ENCODE measurements around the gene PRKAA2.
"Not testable (repeated sequence)": the region's sequence is repeated elsewhere in the genome, so short reads cannot be mapped to it uniquely, and the experiment has no call there.

PRKAA2 gene

DNA sequence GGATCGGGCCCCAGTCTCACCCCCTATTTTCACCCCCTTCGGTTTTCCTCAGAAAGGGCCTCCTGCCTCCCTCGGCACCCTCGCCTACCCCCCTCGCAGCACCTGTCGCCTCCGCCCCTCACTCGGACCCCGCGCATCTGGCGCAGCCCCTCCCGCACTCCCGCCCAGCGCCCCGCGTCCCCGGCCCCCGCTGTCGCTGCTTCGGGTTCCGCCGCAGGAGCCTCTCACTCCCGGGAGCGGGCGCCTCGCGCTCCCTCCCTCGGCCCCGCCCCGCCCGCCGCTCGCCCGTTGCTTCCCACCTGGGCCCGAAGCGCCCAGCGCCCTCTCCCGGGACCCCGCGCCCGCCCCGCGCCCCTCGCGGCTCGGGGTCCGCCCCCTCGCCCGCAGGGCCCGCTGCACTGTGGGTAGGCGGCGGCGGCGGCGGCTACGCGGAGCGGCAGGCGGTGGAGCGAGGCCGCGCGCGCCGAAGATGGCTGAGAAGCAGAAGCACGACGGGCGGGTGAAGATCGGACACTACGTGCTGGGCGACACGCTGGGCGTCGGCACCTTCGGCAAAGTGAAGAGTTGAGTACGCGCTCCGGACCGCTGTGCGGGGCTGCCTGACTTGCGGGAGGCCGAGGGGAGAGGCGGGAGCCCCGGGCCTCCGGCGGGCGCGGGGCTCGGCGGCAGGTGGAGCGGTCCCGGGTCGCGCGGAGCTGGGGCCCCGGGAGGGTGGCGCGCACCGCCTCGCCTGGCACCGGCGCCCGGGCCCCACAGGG is at the start of gene PRKAA2:
Gene PRKAA2, plus strand, starts transcription at position 396 of the 758 bp plus-strand sequence. Its CDS starts 74 bp downstream, at position 470.
- DNase-seq = no peak

DNA sequence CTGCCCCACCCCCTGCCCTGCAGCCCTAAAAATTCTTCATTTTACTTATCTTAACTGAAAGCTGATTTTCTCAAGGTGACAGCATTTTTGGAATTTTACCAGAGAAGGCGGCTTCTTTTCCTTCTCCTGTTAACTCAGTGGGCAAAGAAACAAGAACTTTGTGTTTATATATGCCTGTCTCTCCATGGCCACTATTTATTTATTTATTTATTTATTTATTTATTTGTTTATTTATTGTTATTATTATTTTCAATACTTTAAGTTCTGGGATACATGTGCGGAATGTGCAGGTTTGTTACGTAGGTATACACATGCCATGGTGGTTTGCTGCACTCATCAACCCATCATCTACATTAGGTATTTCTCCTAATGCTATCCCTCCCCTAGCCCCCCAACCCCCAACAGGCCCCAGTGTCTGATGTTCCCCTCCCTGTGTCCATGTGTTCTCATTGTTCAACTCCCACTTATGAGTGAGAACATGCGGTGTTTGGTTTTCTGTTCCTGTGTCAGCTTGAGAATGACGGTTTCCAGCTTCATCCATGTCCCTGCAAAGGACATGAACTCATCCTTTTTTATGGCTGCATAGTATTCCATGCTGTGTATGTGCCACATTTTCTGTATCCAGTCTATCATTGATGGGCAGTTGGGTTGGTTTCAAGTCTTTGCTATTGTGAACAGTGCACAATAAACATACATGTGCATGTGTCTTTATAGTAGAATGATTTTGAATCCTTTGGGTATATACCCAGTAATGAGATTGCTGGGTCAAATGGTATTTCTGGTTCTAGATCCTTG is 49.5 kb upstream of the PRKAA2 start:
- DNase-seq = not testable (repeated sequence)

DNA sequence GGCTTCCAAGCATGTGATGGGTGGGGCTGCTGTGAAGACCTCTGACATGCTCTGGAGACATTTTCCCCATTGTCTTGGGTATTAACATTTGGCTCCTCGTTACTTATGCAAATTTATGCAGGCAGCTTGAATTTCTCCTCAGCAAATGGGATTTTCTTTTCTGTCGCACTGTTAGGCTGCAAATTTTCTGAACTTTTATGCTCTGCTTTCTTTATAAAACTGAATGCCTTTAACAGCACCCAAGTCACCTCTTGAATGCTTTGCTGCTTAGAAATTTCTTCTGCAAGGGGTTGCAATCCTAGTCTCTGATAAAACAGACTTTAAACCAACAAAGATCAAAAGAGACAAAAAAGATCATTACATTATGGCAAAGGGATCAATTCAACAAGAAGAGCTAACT is 35.0 kb upstream of the PRKAA2 start:
- not testable (repeated sequence) for DNase-seq

DNA sequence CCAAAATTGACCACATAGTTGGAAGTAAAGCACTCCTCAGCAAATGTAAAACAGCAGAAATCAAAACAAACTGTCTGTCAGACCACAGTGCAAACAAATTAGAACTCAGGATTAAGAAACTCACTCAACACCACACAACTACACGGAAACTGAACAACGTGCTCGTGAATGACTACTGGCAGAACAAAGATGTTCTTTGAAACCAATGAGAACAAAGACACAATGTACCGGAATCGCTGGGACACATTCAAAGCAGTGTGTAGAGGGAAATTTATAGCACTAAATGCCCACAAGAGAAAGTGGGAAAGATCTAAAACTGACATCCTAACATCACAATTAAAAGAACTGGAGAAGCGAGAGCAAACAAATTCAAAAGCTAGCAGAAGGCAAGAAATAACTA is 34.3 kb upstream of the PRKAA2 start:
- DNase-seq = not testable (repeated sequence)

DNA sequence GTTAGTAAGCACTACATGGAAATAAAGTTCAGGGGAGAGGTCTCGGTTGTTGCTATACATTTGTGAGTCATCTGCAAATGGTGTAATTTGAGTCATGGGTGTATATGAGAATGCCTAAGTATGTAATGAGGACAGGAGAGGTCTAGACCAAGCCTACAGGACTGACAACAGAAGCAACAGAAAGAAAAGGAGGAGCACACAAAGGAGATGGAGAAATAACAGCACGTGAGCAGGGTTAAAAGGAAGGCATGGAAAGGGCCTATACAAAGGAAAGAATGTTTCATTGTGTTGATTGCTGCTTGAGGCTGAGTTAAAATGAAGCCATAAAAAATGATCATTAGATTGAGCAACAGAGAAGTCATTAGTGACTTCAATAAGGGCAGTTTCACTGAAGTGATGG is 28.0 kb upstream of the PRKAA2 start:
- no peak for DNase-seq

DNA sequence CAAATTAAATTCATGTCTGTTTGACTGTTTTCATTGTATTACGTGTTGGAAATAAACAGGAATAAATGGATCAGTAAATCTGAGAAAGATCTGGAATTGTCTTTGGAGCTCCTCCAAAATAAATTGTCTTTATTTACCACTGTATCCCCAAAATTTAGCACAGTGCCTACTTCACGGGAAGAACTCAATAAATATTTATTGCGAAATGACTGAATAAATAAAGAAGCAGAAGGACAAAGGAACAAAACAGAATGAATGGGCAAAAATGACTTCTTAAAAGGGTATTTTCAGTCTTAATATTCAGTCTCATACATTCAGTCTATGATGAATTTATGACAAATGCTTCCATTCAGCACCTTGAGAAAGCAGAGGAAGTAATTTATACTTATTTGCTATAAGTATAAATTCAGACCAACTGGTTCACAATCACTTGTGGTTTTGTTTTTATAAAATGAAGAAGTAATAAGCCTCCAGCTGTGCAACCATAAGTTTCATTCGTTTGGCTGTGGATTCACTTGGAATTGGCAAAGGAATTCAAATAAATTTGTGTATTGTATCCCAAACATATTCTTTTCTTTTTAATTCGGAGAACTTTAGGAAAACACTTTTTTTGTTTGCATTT is 19.2 kb upstream of the PRKAA2 start:
- no peak for DNase-seq

DNA sequence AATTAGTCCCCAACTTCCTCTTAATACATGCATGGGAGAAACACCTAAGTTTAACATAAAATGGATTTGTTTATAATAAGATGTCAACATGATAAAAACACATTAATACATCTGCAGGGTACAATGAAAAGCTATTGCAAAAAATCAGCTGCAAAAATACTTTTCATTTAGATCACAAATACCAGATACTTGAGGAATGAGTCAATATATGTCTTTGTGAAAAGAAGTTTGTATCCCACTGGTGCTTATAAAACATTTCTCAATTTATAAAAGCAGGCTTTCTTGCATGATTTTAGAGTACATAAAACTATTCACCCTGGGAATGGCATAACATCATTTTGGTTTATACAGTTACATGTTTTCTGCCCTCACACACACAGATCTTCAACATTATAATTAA is 18.6 kb upstream of the PRKAA2 start:
- no peak for DNase-seq

DNA sequence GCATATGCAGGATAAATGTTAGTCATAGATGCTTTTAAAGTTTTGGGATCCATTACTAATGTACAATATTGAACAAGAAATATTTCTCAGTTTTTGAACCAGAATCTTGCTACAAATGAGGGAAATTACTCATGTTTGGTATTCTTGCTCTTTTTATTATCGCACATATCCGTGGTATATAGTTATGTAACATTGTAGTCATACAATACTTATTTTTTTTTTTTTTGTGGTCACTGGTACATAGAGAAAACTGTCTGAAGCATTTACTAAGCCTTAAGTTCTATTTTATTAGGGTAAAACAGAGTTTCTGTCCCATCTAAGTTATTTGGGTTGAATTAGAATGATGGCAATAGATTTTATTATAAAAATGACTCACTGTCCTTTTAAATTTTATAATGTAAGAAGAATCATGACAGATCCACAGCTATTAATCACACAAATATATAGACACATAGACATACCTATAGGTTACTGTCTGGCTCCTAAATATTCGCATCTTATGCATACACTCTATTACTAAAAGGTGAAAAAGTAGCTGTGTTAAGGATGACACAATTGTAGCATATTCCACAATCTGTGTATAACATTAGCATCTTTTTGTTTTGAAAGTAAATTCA is 18.0 kb upstream of the PRKAA2 start:
- DNase-seq = no peak

DNA sequence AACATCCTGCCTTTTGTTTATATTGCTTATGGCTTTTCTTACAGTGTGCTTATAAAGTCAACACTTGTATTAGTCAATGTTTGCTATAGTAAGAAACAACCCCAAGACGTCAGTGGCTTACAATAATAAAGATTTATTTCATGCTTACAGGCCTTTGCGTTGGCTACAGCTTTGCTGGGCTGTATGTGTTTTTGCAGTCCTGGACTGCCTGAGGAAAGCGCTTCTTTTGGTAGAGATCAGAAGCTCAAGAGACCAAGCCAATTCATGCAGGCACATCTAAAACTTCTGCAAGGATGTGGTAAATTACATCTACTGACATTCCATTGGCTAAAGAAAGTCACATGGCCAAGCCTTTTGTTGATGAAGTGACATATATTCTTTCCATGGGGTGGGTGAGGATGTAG is 17.5 kb upstream of the PRKAA2 start:
- no peak for DNase-seq

DNA sequence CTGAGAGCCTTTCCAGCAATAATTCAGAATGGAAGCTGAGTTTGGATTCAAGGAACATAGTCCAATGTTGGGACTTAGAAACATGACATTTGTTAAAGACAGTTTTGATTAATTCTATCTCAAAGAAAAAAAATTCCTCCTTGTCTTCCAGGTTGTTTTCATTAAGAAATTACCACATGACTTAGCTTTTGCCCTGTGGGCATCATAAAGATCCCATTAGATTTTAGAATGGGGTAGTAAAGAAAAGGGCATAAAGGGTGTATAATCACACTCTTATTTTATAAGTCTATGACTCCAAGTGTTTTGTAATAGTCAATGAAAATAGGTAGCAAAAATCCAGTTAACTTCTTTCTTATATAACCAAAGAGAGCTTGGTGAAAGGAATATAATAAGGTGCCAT is 14.3 kb upstream of the PRKAA2 start:
- no peak for DNase-seq

DNA sequence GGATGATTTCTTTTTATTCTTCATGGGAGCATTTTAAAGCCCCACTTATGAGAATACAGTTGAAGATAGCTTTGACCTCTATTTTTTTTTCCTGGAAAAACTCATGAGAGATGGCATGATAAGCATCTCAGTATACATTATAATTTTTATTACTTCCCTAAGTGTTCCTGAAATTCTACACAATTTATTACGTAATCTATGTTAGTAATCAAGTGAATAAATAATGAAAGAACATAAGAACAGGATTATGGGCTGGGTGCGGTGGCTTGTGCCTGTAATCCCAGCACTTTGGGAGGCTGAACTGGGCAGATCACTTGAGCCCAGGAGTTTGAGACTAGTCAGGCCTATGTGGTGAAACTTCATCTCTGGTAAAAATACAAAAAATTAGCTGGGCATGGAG is 13.2 kb upstream of the PRKAA2 start:
- DNase-seq = no peak

DNA sequence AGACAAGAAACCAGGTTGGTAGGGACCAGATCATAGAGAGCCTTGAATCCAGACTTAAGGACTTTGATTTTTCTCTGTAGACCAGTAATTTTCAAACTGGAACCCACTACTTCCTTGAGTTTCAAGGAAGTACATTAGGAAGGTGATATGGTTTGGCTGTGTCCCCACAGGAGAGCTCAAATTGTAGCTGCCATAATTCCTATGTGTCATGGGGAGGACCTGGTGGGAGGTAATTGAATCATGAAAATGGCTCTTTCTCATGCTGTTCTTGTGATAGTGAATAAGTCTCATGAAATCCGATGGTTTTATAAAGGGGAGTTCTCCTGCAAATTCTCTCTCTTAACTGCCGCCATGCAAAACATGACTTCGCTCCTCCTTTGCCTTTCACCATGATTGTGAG is 10.1 kb upstream of the PRKAA2 start:
- DNase-seq = no peak

DNA sequence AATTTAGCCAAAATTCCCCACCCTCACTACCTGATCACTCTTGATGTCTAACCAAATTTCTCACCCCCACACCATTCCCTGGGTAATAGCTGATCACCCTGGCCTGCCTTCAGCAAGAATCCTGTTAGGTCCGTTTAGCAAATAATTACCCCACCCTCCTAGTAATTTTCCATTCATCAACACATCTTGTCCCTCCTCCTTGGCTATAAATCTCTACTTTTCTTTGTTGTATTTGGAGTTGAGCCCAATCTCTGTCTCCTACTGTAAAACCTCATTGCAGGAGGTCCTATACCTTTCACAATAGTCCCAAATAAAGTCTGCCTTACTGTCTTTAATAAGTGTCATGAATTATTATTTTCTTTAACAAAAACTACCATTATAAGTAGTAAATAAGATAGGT is 6.9 kb upstream of the PRKAA2 start:
- DNase-seq = no peak

DNA sequence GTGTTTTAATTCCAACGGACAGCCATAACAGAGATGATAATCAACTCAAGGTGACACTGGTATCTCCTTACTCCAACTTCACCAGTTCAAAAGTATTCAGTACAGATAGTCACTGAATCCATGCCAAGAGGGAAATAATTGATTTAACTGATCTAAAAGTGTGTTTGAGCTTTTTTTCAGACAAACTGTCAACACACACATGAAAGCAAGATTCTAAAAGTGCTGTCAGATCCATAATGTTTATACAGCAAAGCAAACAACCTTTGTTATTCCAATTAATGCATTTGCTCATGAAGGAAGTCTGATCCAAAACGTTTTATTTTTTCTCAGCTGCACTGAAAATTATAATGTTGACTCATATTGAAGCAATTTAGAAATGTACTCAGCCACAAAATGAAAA is 5.9 kb upstream of the PRKAA2 start:
- no peak for DNase-seq

DNA sequence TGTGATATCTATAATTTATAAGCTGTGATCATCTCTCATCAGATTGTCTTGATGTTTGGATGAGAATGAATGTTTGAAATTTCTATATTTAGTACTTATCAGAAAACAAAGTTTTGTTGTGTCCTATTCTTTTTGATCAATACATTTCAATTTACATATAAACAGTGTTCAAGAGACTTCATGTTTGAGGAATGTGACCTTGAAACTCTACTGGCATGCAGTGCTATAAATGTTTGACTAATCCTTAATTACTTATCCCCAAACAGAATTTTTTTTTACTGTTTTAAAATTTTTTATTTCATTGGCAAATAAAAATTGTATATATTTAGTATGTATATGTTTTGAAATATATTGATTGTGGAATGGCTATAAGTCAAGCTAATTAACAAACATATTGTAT is 1.5 kb upstream of the PRKAA2 start:
- DNase-seq = no peak

DNA sequence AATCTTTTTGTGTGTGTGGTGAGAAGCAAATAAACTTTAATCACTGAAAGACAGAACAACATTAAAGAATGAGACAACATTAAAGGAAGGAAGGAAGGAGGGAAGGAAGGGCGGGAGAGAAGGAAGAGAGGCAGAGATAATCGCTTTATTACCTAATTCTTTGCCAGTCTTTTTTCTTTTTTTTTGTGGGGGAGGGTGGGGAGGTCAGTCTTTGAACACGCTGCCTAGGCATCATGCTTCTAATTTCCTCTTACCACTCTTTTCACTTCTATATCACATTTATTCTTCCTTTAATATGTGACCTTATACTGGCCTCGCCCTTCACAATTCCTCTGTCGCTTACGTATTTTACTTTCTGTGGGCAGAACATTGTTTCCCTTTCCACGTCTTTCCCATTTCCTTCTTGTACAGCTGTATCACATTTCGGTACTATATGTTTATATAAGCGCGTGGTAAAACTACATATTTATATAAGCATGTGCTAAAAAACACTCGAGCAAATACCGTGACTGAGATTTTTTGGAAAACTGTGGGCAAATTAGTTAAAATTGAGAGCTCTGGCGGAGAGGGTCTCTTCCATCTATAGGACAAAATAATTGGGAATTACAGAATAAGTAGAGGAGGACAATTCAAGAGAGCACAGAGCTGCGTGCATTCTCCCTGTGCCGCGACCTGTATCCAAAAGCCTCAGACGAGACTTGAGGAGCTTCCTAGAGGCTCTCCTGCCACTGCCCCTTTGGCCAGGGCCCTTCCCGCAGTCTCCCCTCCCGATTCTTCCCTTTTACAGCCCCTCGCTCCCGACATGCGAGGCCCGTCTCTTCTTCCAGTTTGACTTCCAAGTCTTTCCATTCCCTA is 823 bp upstream of the PRKAA2 start:
- DNase-seq = no peak

DNA sequence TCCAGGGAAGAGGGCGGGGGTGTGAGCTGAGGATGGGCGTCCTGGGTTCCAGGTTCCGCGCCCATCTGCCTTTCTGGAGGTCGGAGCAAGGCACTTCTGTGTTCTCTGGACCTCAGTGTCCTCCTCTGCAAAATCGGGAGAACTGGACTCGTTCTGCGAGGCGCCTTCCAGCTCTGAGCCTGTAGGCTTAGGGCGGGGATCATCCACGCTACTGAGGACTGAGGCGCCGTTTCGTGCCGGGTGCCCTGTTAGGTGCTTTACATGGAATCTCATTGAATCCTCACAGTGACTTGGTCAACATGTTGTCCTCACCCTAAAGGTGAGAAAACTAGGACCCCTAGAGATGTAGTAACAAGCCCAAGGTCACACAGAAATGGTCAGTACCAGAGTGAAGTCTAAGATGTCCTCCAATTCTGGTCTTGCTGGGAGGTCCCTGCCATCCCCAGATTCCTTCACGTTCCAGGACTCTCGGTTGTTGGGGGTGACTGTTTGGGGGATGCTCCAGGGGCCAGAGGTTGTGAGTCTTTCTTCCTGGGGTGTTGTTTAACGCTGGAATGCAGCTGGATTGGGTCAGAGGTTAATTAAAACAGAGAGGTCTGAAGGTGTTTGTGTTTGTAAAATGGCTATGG is 677 bp downstream of the PRKAA2 start:
- no peak for DNase-seq

DNA sequence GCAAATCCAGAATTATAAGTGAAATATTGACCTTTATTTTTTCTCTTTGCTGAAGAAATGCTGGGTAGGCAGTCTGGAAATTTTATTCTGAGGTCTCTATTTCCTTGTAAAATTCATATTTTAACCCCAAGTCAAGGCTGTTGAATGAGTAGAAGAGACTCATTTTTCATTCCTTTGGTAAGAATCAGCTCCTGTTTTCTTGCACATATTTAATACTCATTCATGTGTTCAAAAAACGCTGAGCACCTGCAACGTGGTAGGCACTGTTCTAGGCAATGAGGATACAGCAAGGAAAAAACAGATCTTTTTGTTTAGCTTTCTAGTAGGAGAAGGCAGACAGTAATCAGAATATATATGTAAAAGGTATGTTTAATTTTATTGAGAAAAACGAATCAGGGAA is 1.5 kb downstream of the PRKAA2 start:
- DNase-seq = no peak

DNA sequence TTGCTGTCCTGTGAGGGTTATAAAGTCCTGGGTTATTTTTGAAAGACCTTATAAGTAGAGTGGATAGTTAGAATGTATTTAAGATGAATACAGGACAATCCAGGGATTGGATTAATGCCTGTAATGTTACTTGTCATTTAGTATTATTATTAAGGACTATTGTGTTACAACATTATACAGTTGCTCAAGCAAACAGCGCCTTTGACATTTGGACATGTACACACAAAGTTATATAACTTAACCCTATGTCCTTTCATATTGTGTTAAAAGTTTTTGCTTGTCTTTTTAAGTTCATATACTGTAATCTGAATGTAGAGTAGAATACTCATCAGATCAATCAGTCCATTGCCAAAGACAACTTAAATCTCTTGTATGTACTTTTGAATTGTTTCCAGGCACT is 2.0 kb downstream of the PRKAA2 start:
- no peak for DNase-seq

DNA sequence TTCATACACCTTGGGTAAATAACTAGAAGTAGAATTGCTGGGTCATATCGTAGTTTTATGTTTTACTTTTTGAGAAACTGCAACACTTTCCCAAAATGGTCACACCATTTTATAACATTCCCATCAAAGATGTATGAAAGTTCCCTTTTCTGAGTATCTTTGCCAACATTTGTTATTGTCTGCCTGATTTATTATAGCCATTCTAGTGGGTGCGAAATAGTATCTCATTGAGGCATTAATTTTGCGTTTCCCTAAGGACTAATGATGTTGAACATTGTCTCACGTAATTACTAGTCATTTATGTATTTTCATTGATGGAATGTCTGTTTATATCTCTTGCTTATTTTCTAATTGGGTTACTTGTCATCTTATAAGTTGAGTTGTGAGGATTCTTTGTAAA is 3.4 kb downstream of the PRKAA2 start:
- no peak for DNase-seq

DNA sequence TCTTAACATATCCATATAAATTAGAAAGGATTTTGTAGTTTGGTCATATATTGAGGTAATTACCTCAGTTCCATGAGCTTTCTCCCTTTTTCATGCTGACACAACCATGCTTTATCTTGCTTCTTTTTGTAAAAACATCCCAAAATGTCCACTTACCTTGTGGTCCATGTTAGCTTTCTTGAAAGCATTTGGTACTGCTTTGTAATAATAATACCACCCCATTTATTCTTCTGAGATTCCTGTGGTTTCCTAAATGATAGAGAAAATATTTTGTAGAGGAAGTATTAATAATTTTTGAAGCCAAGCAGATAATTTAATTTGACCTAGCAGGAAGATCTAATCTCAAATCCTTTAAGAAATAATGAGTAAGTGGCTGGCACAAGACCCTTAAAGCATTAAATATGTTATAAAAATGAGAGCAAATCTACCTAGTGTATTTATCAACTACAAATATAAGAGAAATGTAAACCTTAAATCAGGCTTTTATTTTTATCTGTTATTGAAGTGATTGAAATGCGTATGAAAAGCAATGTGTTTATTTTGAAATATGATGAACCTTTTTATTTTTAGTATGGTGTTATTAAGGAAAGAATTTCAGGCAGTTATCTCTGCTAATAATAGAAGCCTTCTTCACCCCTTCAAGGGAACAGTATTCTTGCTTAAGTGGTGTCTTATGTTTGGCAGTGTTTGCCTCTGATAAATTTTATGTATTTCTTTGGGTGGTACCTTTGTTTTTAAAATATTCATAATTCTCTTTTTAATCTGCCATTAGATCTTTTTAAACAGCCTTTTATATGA is 9.2 kb downstream of the PRKAA2 start:
- DNase-seq = no peak
